ENCODE measurements around the gene CYB5R4. TPM values are rescaled to one million over a fixed set of nuclear protein-coding genes. Genes with fewer than 3 reads are reported as not detected.

The CYB5R4 gene
- total RNA-seq = 10 to 100 TPM in 3 of 4 donors, 1 to 10 TPM in 1; 9.3 to 15.1 (median 13.2) TPM
- polyA plus RNA-seq = 10 to 100 TPM in 2 of 3 donors, 1 to 10 TPM in 1; 6.1 to 20.3 (median 11.7) TPM
- long read RNA-seq, donor 1, full-length matches to known transcripts = 18 of 21 reads
- long read RNA-seq, donor 1, partial matches to known transcripts = 0 of 21 reads
- long read RNA-seq, donor 1, other reads (novel, unspliced or antisense) = 3 of 21 reads
- long read RNA-seq, donor 2, full-length matches to known transcripts = 45 of 58 reads
- long read RNA-seq, donor 2, partial matches to known transcripts = 3 of 58 reads
- long read RNA-seq, donor 2, other reads (novel, unspliced or antisense) = 10 of 58 reads

GRCh38 chr6:83859410-83860358, at the start of gene CYB5R4:
TSS of gene CYB5R4 (plus strand) at chr6:83859689. CDS start at chr6:83859783, 94 bp downstream.
- Histone ChIP-seq H3K36me3 (ENCODE audit: insufficient read depth in 1 of 2, low read depth in 1 of 2) (peaks cover 0 to 8% of the 10 kb centered on the region in 2 donors), H3K9me3 (no peaks in the 10 kb centered on the region), H3K27ac (peak within 1 kb of the TSS; percentile 87), H3K27me3 (ENCODE audit: insufficient read depth in 3 of 3, low read length in 2 of 3) (peaks cover 0 to 8% (median 4%) of the 10 kb centered on the region in 3 donors), H3K4me1 (peaks cover 19% of the 10 kb centered on the region), H3K4me3 (peak within 1 kb of the TSS; percentile 93)
- ATAC-seq (peak; percentile 99 to 100 (median 100)), DNase-seq (peak; percentile 94 to 97)
- WGBS, 3 donors = 0% methylated on average over 47 to 53 of the region's 53 CpGs
- peak; percentile 39 for TF ChIP-seq CTCF (IDR thresholded peaks at IDR 0.05)
- intact Hi-C loops (cut with DNase I) = loop anchor here in 1 of 2 donors (5.0 to 10.0 kb wide), 2 partner anchors 363 to 795 kb away; partner anchors contain the start of genes DOP1A and UBE3D

GRCh38 chr6:83812595-83812994, 46.9 kb upstream of the CYB5R4 start:
- H3K36me3 ChIP-seq (ENCODE audit: insufficient read depth in 1 of 2, low read depth in 1 of 2) = no peaks in the 10 kb centered on the region
- H3K9me3 ChIP-seq = no peaks in the 10 kb centered on the region
- H3K4me1 ChIP-seq = no peaks in the 10 kb centered on the region
- ATAC-seq = no peak
- no peak overlapping the region for H3K27ac ChIP-seq
- TF ChIP-seq CTCF (IDR thresholded peaks at IDR 0.05) = no peak
- no peak overlapping the region for H3K4me3 ChIP-seq
- no peak for DNase-seq
- intact Hi-C loops (cut with DNase I) = no loop called here
- no peaks in the 10 kb centered on the region for H3K27me3 ChIP-seq (ENCODE audit: insufficient read depth in 3 of 3, low read length in 2 of 3)

GRCh38 chr6:83815631-83816272, 43.7 kb upstream of the CYB5R4 start:
- H3K27ac ChIP-seq = no peak overlapping the region
- 11 to 21% (median 18%) methylated on average over 2 of the region's 2 CpGs for WGBS, 3 donors
- no peak overlapping the region for H3K4me3 ChIP-seq
- no peaks in the 10 kb centered on the region for H3K36me3 ChIP-seq (ENCODE audit: insufficient read depth in 1 of 2, low read depth in 1 of 2)
- DNase-seq (no peak), ATAC-seq (no peak)
- no peaks in the 10 kb centered on the region for H3K27me3 ChIP-seq (ENCODE audit: insufficient read depth in 3 of 3, low read length in 2 of 3)
- H3K4me1 ChIP-seq = no peaks in the 10 kb centered on the region
- no peaks in the 10 kb centered on the region for H3K9me3 ChIP-seq
- intact Hi-C loops (cut with DNase I) = no loop called here
- no peak for TF ChIP-seq CTCF (IDR thresholded peaks at IDR 0.05)

- TF ChIP-seq CTCF (IDR thresholded peaks at IDR 0.05) = no peak
- intact Hi-C loops (cut with DNase I) = no loop called here
- Histone ChIP-seq H3K36me3 (ENCODE audit: insufficient read depth in 1 of 2, low read depth in 1 of 2) (no peaks in the 10 kb centered on the region), H3K27me3 (ENCODE audit: insufficient read depth in 3 of 3, low read length in 2 of 3) (peaks cover 0 to 3% (median 0%) of the 10 kb centered on the region in 3 donors), H3K27ac (no peak overlapping the region), H3K9me3 (no peaks in the 10 kb centered on the region), H3K4me3 (no peak overlapping the region), H3K4me1 (no peaks in the 10 kb centered on the region)
- no peak for DNase-seq
- ATAC-seq = no peak
- 73 to 76% (median 74%) methylated on average over 3 of the region's 3 CpGs for WGBS, 3 donors
These were observed 36.8 kb upstream of the CYB5R4 start for GRCh38 chr6:83822629-83823169.
